Epithelial cell of prostate (primary cell): Measurements from ENCODE around the gene NWD2.

Source experiments
- DNase-seq: peaks from one replicate; pipeline ENCODE4 v3.0.0-alpha.2; 2011; ENCODE audit warnings: low read depth, low spot score
- H3K27ac ChIP-seq: fragments of 450-650 bp; 2 replicates; pipeline ENCODE4 v1.5.1; 2017; ENCODE audit warnings: mild to moderate bottlenecking

The NWD2 gene

DNA sequence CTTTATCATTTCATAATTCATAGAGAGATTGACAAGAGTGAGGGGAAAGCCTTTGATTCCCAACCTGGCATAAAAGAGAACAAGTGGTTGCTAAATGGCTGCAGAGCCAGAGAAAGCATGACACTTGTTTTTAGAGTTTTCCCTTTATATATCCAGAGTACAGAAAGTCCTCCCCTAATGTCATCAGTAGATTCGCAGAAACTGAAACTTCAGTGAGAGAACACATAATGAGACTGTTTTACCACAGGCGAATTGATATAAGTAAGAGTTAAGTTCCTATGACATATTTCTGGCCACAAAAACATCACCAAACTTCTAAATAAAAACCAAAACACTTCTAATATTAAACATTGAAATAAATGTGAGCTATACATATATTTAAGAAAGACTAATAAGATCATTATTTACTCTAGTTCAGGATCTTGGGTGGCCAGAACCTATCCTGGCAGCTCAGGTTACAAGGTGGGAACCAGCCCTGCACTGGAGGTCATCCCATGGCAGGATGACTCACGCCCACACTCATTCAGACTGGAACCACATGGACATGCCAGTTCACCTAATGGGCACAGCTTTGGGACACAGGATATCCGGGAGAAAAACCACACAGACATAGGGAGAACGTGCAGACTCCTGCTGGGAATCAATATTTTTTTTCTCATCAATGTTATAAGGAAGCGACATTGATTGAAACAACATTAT, 35.5 kb downstream of the NWD2 start:
- no peak overlapping the region for H3K27ac ChIP-seq
- no peak for DNase-seq

DNA sequence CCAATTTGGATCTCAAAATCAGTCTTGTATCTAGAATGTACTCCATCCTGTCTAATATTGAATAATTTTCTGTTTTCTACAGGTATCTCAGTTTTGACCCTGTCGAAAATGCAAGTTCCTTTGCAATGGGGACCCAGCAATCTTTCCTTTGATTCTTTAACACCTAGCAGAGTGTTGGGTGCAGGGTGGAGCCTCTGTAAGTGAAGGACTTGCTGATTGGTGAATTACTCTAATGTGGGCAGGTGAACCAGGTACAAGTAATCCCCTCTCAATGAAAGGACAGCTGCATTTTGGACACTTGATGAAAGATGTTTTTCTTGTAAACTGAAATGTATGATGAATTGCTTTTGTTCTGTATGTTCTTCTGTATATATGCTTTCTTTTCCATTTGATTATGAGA, 54.9 kb downstream of the NWD2 start:
- DNase-seq, result no peak
- no peak overlapping the region for H3K27ac ChIP-seq

- no peak for DNase-seq
- H3K27ac ChIP-seq, result no peak overlapping the region
Observed at GRCh38 chr4:37304612-37305011, 60.1 kb downstream of the NWD2 start.

- H3K27ac ChIP-seq, result no peak overlapping the region
- no peak for DNase-seq
Observed at GRCh38 chr4:37305984-37306383, 61.4 kb downstream of the NWD2 start.

- DNase-seq, result no peak
- H3K27ac ChIP-seq, result no peak overlapping the region
Observed at GRCh38 chr4:37317104-37317643, 72.6 kb downstream of the NWD2 start.

- H3K27ac ChIP-seq, result no peak overlapping the region
- no peak for DNase-seq
Observed at GRCh38 chr4:37320513-37321235, 76.1 kb downstream of the NWD2 start.

- H3K27ac ChIP-seq, result no peak overlapping the region
- no peak for DNase-seq
Observed at GRCh38 chr4:37322122-37322521, 77.6 kb downstream of the NWD2 start.

GRCh38 chr4:37324546-37324945, 80.0 kb downstream of the NWD2 start:
- no peak for DNase-seq
- H3K27ac ChIP-seq, result no peak overlapping the region

GRCh38 chr4:37326852-37327251, 82.3 kb downstream of the NWD2 start:
- no peak overlapping the region for H3K27ac ChIP-seq
- DNase-seq, result no peak

- DNase-seq, result no peak
- no peak overlapping the region for H3K27ac ChIP-seq
Observed at GRCh38 chr4:37338972-37339371, 94.4 kb downstream of the NWD2 start.

GRCh38 chr4:37358748-37359147, 114.2 kb downstream of the NWD2 start:
- no peak for DNase-seq

DNA sequence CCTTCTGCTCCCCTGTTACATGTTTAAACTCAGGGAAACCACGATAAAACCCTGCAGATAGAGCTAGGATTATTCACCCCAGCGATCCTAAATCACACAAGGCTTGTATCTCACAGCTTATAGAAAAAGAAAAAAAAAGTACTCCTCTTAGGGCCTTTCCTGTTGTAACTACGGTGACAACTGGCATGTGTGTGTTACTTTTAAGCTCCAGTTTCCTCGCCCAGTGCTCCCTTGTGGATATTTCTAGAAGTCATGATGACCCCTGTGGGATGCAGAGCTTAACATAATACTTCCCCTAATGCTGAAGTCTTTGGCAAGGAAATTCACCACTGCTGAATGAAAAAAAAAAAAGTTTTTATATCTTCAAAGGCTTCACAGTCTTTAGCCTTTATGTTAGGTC, 114.7 kb downstream of the NWD2 start:
- no peak for DNase-seq
- H3K27ac ChIP-seq, result no peak overlapping the region

More at GRCh38 chr4:37358748-37359147, 114.2 kb downstream of the NWD2 start:
- no peak overlapping the region for H3K27ac ChIP-seq

DNA sequence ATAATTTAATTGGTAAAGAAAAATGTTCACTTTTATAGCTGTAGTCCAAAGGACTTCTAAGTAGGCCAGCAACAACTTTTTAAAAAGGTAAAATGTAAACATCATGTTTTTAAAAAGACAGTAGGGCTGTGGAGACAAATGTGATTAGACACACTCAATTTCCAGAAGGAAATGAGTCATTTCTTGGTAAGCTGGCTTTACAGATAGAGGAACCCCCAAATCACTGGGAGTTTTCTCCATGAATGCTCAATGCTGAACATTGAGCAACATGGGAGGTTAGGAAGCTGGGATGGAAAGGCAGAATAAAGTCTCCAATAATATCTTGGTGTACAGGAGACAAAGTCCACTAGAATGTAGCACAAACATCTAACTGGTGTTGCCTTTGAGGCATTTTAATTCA, 121.3 kb downstream of the NWD2 start:
- no peak overlapping the region for H3K27ac ChIP-seq
- DNase-seq, result no peak

DNA sequence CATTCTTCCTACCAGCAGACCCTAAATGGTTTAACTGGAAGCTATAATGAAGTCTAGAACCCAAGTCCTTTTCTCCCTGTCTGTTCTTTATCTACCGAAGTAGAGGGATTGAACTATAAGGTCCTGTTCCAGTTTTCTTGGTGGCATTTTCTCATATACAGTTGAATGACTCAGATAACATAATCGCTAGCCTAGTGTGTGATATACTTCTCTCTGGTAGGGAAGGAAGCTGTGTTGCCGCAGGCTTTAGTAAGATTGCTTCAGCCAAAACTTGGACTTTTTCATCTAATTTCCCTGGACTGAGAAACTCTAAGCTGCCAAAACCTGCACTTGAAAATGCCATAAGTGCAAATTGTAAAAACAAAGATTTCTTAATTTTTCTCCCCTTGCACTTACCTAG, 123.4 kb downstream of the NWD2 start:
- H3K27ac ChIP-seq, result no peak overlapping the region
- DNase-seq, result no peak

GRCh38 chr4:37370052-37370451, 125.5 kb downstream of the NWD2 start:
- DNase-seq, result no peak
- H3K27ac ChIP-seq, result no peak overlapping the region

GRCh38 chr4:37381040-37381668, 136.6 kb downstream of the NWD2 start:
- H3K27ac ChIP-seq, result no peak overlapping the region
- DNase-seq, result no peak

DNA sequence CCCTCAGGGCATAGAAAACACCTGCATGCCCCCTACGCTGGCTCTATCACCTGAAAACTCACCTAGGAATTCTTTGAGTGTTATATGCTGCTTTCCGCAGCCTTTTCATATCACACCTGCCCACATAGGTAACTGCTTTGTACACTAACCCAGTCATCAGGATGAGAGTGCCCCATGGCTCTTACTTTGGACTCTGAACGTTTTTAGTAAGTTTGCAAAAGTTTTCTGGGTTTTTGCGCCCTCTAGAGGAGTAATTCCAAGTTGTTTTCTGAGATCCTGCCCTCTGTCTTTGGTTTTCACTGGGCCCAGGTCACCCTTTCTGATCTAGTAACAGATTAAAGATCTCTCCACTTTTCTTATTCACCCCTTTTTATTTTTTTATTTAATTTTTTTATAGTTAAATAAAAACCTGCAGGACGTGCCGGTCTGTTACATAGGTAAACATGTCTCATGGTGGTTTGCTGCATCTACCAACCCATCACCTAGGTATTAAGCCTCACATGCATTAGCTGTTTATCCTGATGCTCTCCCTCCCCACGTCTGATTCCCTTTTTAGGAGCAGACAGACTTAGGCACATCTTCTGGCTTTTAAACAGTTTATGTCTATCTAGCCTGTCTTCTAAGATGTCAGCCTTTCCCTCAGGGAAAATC, 139.2 kb downstream of the NWD2 start:
- no peak overlapping the region for H3K27ac ChIP-seq
- no peak for DNase-seq

DNA sequence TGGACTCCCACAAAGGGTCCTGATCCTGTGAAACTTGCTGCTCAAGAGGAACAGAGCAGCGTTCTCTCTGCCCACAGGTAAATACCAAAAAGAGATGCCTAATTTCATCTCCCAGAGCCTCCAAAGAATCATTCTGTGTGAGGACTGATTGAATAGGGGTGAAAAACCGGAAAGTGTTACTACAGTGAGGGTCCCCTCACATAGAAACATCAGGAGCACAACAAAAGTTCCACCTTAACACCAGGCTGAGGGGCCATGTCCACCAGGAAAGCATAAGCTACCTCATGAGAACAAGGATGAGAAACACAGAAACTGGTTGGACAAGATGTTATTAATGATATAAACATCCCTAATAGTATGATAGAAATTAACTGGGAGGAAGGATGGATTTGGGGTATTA, 140.9 kb downstream of the NWD2 start:
- no peak overlapping the region for H3K27ac ChIP-seq
- no peak for DNase-seq

GRCh38 chr4:37388681-37389365, 144.3 kb downstream of the NWD2 start:
- no peak for DNase-seq
- no peak overlapping the region for H3K27ac ChIP-seq

- H3K27ac ChIP-seq, result no peak overlapping the region
- DNase-seq, result no peak
Observed at GRCh38 chr4:37389366-37389765, 144.8 kb downstream of the NWD2 start.
